Aorta (tissue), 5 donors: ENCODE results near the gene PCDHA7. TPM values are rescaled to one million over a fixed set of nuclear protein-coding genes. Genes with fewer than 3 reads are reported as not detected.
"Not testable (repeated sequence)": the region's sequence is repeated elsewhere in the genome, so short reads cannot be mapped to it uniquely, and the experiment has no call there.

ENCODE experiments used
- ATAC-seq: fragments of 200-7000 bp; cut with Tn5 transposase; one replicate; pipeline ENCODE4 v1.9.1; 2022; ENCODE audit warnings: moderate library complexity; ENCODE audit not compliant: low FRiP score
- DNase-seq, 2 donors: peaks; one replicate each; pipeline ENCODE4 v3.0.0-alpha.2; 2020
- H3K27ac ChIP-seq, 2 donors: one replicate each; pipeline ENCODE4 v1.5.1; 2013; ENCODE audit warnings: low read length in 2 of 2, mild to moderate bottlenecking in 2 of 2, moderate library complexity in 2 of 2, control low read depth in 1 of 2, inconsistent platforms in 1 of 2, low read depth in 1 of 2
- H3K27me3 ChIP-seq, 2 donors: one replicate each; pipeline ENCODE4 v1.6.1; 2013; ENCODE audit warnings: control low read depth in 1 of 2, low read length in 1 of 2, mild to moderate bottlenecking in 1 of 2, moderate library complexity in 1 of 2; ENCODE audit not compliant: insufficient read depth in 2 of 2, control insufficient read depth in 1 of 2
- H3K36me3 ChIP-seq, 2 donors: one replicate each; pipeline ENCODE4 v1.6.1; 2013; ENCODE audit warnings: control low read depth in 1 of 2, low read length in 1 of 2, mild to moderate bottlenecking in 1 of 2; ENCODE audit not compliant: insufficient read depth in 2 of 2, control insufficient read depth in 1 of 2
- H3K4me1 ChIP-seq, 2 donors: one replicate each; pipeline ENCODE4 v1.6.1; 2013; ENCODE audit warnings: low read length in 2 of 2, control low read depth in 1 of 2, mild to moderate bottlenecking in 1 of 2, moderate library complexity in 1 of 2; ENCODE audit not compliant: insufficient read depth in 2 of 2, control insufficient read depth in 1 of 2
- H3K4me3 ChIP-seq, 2 donors: one replicate each; pipeline ENCODE4 v1.5.1; 2013; ENCODE audit warnings: low read length in 2 of 2, control low read depth in 1 of 2, mild to moderate bottlenecking in 1 of 2
- H3K9me3 ChIP-seq: one replicate; pipeline ENCODE4 v1.6.1; 2013; ENCODE audit warnings: mild to moderate bottlenecking, low read length; ENCODE audit not compliant: control insufficient read depth
- WGBS, 2 donors: extraction: QIAGEN DNeasy Blood & Tissue Kit; methylation state at CpG; one replicate each; pipeline ENCODE4 v1.1.7; 2013; 5-methylcytosine and 5-hydroxymethylcytosine counted together
- intact Hi-C, 2 donors: fragments of 100-400 bp; cut with DNase I; formaldehyde crosslinking; loops; one replicate each; pipeline versions ENCODE4 v1.14.2 to v1.15.0; 2022
- polyA plus RNA-seq, 2 donors: library from polyadenylated mRNA; stranded (reverse); fragments of 200-250 nt; gene quantifications; one replicate each; pipeline ENCODE4 v1.2.3, GENCODE V29; 2013
- total RNA-seq, 2 donors: library from RNA; stranded (reverse); fragmentation: NEBNext Ultra II Directional; extraction: Animal tissue kit (Norgen Biotek cat#: 25700); gene quantifications; one replicate each; pipeline ENCODE4 v1.2.1, GENCODE V29; 2021
- donor health status: healthy with polysubstance abuse.
- donor health status: Bipolar disorder and iron deficiency.
- donor health status: DM: no; HTN: no; CAD: no.
- donor health status: DM: no; HTN: no; CAD: no.
- donor health status: DM: yes; HTN: yes; CAD: no.

Gene PCDHA7
- total and polyA plus RNA-seq, 4 donors = 0.13 to 0.57 (median 0.32) TPM; not detected in 1

GRCh38 chr5:140808241-140808888 lies 25.7 kb upstream of the PCDHA7 start:
- intact Hi-C loops = loop anchor here in 1 of 2 donors (10.0 kb wide), 1 partner anchor 236 kb away; no protein-coding TSS in a partner anchor
- H3K9me3 ChIP-seq = peaks cover 15% of the 10 kb centered on the region
- WGBS, 2 donors = 50 to 51% methylated on average over 62 of the region's 62 CpGs
- H3K4me1 ChIP-seq, ATAC-seq, H3K27ac ChIP-seq, H3K27me3 ChIP-seq, H3K4me3 ChIP-seq, H3K36me3 ChIP-seq: not testable (repeated sequence)
- peak in 1 of 2 donors; percentile 38 for DNase-seq

DNA sequence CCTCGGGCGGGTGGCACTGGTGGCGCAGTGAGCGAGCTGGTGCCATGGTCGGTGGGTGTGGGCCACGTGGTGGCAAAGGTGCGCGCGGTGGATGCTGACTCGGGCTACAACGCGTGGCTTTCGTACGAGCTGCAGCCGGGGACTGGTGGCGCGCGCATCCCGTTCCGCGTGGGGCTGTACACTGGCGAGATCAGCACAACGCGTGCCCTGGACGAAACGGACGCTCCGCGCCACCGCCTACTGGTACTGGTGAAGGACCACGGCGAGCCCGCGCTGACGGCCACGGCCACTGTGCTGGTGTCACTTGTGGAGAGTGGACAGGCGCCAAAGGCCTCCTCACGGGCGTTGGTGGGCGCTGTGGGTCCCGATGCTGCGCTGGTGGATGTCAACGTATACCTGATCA lies 25.2 kb upstream of the PCDHA7 start:
- intact Hi-C loops = loop anchor here in 1 of 2 donors (10.0 kb wide), 1 partner anchor 236 kb away; no protein-coding TSS in a partner anchor
- peak in 1 of 2 donors; percentile 71 for DNase-seq
- Histone ChIP-seq H3K4me3 (no peak overlapping the region), H3K27me3 (no peaks in the 10 kb centered on the region), H3K9me3 (peaks cover 15% of the 10 kb centered on the region), H3K4me1 (no peaks in the 10 kb centered on the region), H3K36me3 (no peaks in the 10 kb centered on the region), H3K27ac (no peak overlapping the region)
- WGBS, 2 donors = 58 to 62% methylated on average over 42 to 43 of the region's 43 CpGs
- peak; percentile 22 for ATAC-seq

GRCh38 chr5:140821375-140822280 lies 12.4 kb upstream of the PCDHA7 start, which contains the start of gene PCDHA5:
Gene PCDHA5 (plus strand): TSS chr5:140821613.
- Histone ChIP-seq H3K27ac (no peak within 1 kb of the TSS), H3K36me3 (no peaks in the 10 kb centered on the region), H3K4me1 (no peaks in the 10 kb centered on the region), H3K4me3 (peak within 1 kb of the TSS in 1 of 2 donors; percentile 17), H3K9me3 (peaks cover 14% of the 10 kb centered on the region), H3K27me3 (no peaks in the 10 kb centered on the region)
- no peak for ATAC-seq
- peak in 1 of 2 donors; percentile 70 for DNase-seq
- intact Hi-C loops = no loop called here
- 21 to 23% methylated on average over 39 of the region's 39 CpGs for WGBS, 2 donors

DNA sequence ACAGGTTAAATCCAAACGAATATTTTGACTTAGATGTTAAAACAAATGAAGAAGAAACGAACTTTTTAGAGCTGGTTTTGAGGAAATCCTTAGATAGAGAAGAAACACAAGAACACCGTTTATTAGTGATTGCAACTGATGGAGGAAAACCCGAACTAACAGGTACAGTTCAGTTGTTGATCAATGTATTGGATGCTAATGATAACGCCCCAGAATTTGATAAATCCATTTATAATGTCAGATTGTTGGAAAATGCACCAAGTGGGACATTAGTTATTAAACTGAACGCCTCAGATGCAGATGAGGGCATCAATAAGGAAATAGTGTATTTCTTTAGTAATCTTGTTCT lies 11.8 kb upstream of the PCDHA7 start:
- Histone ChIP-seq H3K9me3 (peaks cover 14% of the 10 kb centered on the region), H3K27me3 (no peaks in the 10 kb centered on the region), H3K4me1 (no peaks in the 10 kb centered on the region), H3K36me3 (no peaks in the 10 kb centered on the region), H3K27ac (no peak overlapping the region), H3K4me3 (no peak overlapping the region)
- DNase-seq = no peak
- 23% methylated on average over 6 of the region's 6 CpGs for WGBS, 2 donors
- ATAC-seq = no peak
- intact Hi-C loops = no loop called here

GRCh38 chr5:140822969-140823368 lies 11.1 kb upstream of the PCDHA7 start:
- WGBS, 2 donors = 39 to 42% methylated on average over 48 of the region's 48 CpGs
- ATAC-seq, intact Hi-C loops, H3K4me3 ChIP-seq, H3K27ac ChIP-seq, H3K4me1 ChIP-seq, H3K27me3 ChIP-seq, H3K36me3 ChIP-seq: not testable (repeated sequence)
- peaks cover 15% of the 10 kb centered on the region for H3K9me3 ChIP-seq
- DNase-seq = peak in 1 of 2 donors; percentile 59

GRCh38 chr5:140823475-140823874 lies 10.6 kb upstream of the PCDHA7 start:
- 45 to 47% methylated on average over 32 to 38 of the region's 38 CpGs for WGBS, 2 donors
- H3K4me1 ChIP-seq = no peaks in the 10 kb centered on the region
- no peak overlapping the region for H3K27ac ChIP-seq
- no peaks in the 10 kb centered on the region for H3K36me3 ChIP-seq
- intact Hi-C loops = no loop called here
- DNase-seq = no peak
- H3K4me3 ChIP-seq = no peak overlapping the region
- no peak for ATAC-seq
- H3K9me3 ChIP-seq = peaks cover 19% of the 10 kb centered on the region
- H3K27me3 ChIP-seq = no peaks in the 10 kb centered on the region

DNA sequence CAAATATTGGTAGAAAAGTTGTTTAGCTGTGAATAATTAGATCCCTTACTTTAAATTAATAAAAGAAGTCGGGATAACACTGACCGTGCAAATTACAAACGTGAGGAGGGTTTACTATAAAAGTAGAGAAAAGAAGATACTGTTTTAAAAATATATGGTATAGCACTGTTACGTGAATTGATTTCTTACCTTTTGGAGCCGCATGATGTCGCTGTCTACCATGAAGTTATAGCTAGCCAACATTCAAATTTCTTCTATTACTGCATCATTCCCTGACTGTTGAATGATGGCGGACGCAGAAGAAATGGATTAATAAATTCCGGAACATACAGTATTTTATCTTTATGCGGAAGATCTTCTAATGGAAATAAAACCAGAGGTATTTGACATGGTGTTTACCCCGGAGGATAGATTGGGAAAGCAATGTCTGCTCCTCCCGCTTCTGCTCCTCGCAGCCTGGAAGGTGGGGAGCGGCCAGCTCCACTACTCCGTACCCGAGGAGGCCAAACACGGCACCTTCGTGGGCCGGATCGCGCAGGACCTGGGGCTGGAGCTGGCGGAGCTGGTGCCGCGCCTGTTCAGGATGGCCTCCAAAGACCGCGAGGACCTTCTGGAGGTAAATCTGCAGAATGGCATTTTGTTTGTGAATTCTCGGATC lies 6.2 kb upstream of the PCDHA7 start, which contains the start of gene PCDHA6:
TSS of gene PCDHA6 (plus strand) at position 257 of the 658 bp plus-strand sequence. CDS start at position 389, 132 bp downstream.
- Histone ChIP-seq H3K9me3 (peaks cover 27% of the 10 kb centered on the region), H3K4me3 (peak within 1 kb of the TSS in 1 of 2 donors; percentile 22), H3K27ac (no peak within 1 kb of the TSS), H3K27me3 (no peaks in the 10 kb centered on the region), H3K36me3 (no peaks in the 10 kb centered on the region), H3K4me1 (no peaks in the 10 kb centered on the region)
- no peak for ATAC-seq
- DNase-seq = no peak
- WGBS, 2 donors = 10 to 17% methylated on average over 27 of the region's 27 CpGs
- intact Hi-C loops = no loop called here

- 9 to 15% methylated on average over 18 of the region's 18 CpGs for WGBS, 2 donors
- no peak overlapping the region for H3K4me3 ChIP-seq
- ATAC-seq = no peak
- H3K36me3 ChIP-seq = no peaks in the 10 kb centered on the region
- intact Hi-C loops = no loop called here
- no peaks in the 10 kb centered on the region for H3K27me3 ChIP-seq
- peaks cover 24% of the 10 kb centered on the region for H3K9me3 ChIP-seq
- H3K27ac ChIP-seq = no peak overlapping the region
- DNase-seq = no peak
- H3K4me1 ChIP-seq = no peaks in the 10 kb centered on the region
Observed at GRCh38 chr5:140828362-140828737, 5.7 kb upstream of the PCDHA7 start.
